Hepatocyte (in vitro differentiated cells): ENCODE data around the gene ZMIZ1. TPM values are rescaled to one million over a fixed set of nuclear protein-coding genes. Genes with fewer than 3 reads are reported as not detected.
A peak's percentile ranks its signal among the peaks of the same experiment; 100 is the strongest.

Experiments
- DNase-seq: peaks from one replicate; pipeline ENCODE4 v3.0.0-alpha.2; 2016; ENCODE audit warnings: low spot score
- H2AFZ ChIP-seq: fragments of 200-600 bp; sonication (generic); 2 replicates; pipeline ENCODE4 v1.6.0; 2016; ENCODE audit warnings: antibody characterized with exemption, mild to moderate bottlenecking
- H3K27ac ChIP-seq: fragments of 200-600 bp; sonication (generic); 2 replicates; pipeline ENCODE4 v1.5.1; 2016; ENCODE audit warnings: mild to moderate bottlenecking
- H3K27me3 ChIP-seq: fragments of 200-600 bp; sonication (generic); 2 replicates; pipeline ENCODE4 v1.6.1; 2016
- H3K36me3 ChIP-seq: fragments of 200-600 bp; sonication (generic); replicated peaks from 2 replicates; pipeline ENCODE4 v1.5.1; 2016; ENCODE audit warnings: low read depth; ENCODE audit not compliant: insufficient read depth
- H3K4me1 ChIP-seq: fragments of 200-600 bp; sonication (generic); 2 replicates; pipeline ENCODE4 v1.5.1; 2016; ENCODE audit warnings: mild to moderate bottlenecking, moderate library complexity; ENCODE audit not compliant: insufficient read depth
- H3K4me2 ChIP-seq: fragments of 200-600 bp; sonication (generic); 2 replicates; pipeline ENCODE4 v1.6.0; 2016
- H3K4me3 ChIP-seq: fragments of 200-600 bp; sonication (generic); 2 replicates; pipeline ENCODE4 v1.5.1; 2016; ENCODE audit warnings: mild to moderate bottlenecking
- H3K79me2 ChIP-seq: fragments of 200-600 bp; sonication (generic); 2 replicates; pipeline ENCODE4 v1.6.0; 2017; ENCODE audit warnings: mild to moderate bottlenecking
- H3K9me2 ChIP-seq: fragments of 200-600 bp; sonication (generic); replicated peaks from 2 replicates; pipeline ENCODE4 v1.6.0; 2017; ENCODE audit warnings: mild to moderate bottlenecking; ENCODE audit not compliant: insufficient read depth
- H3K9me3 ChIP-seq: fragments of 200-600 bp; sonication (generic); 2 replicates; pipeline ENCODE4 v1.5.1; 2016; ENCODE audit warnings: low read depth, mild to moderate bottlenecking
- H4K20me1 ChIP-seq: fragments of 200-600 bp; sonication (generic); 2 replicates; pipeline ENCODE4 v1.6.0; 2016; ENCODE audit warnings: mild to moderate bottlenecking; ENCODE audit not compliant: insufficient read depth, poor library complexity, severe bottlenecking
- CTCF ChIP-seq: fragments of 200-600 bp; sonication (generic); IDR thresholded peaks from 2 replicates; pipeline ENCODE4 v1.5.1; 2016; ENCODE audit warnings: antibody characterized with exemption, mild to moderate bottlenecking; ENCODE audit not compliant: poor library complexity
- EZH2 ChIP-seq: fragments of 200-600 bp; sonication (generic); IDR thresholded peaks from 2 replicates; pipeline ENCODE4 v1.6.1; 2016; ENCODE audit warnings: antibody characterized with exemption, mild to moderate bottlenecking, borderline replicate concordance
- EZH2phosphoT487 ChIP-seq: fragments of 200-600 bp; sonication (generic); IDR thresholded peaks from one replicate; pipeline ENCODE4 v1.6.1; 2018; ENCODE audit warnings: antibody characterized with exemption, mild to moderate bottlenecking, low read depth, moderate library complexity; ENCODE audit not compliant: unreplicated experiment, severe bottlenecking
- WGBS: methylation state at CpG from one replicate; pipeline ENCODE4 v1.1.6; 2016; ENCODE audit warnings: low lambda C conversion rate; ENCODE audit errors: missing lambda C conversion rate; 5-methylcytosine and 5-hydroxymethylcytosine counted together
- polyA plus RNA-seq: library from polyadenylated mRNA; unstranded; fragments of >200 nt; fragmentation: Nextera tagmentation; extraction: Ambion mirVana; gene quantifications from 2 replicates; pipeline ENCODE4 v1.2.1, GENCODE V29; 2016
- total RNA-seq: library from RNA; depleted of rRNA; stranded (reverse); fragments of >200 nt; gene quantifications from 2 replicates; pipeline ENCODE4 v1.2.3, GENCODE V29; 2014

Gene ZMIZ1
- total and polyA plus RNA-seq, 2 experiments from 2014 or later: 30.9 to 32.4 TPM

GRCh38 chr10:79219322-79219957 is 150.7 kb downstream of the ZMIZ1 start:
- peaks cover 42% of the 10 kb centered on the region for H3K4me1 ChIP-seq
- no peaks in the 10 kb centered on the region for H3K36me3 ChIP-seq
- no peaks in the 10 kb centered on the region for H3K9me3 ChIP-seq
- 95% methylated on average over 3 of the region's 3 CpGs for WGBS
- H4K20me1 ChIP-seq: peaks cover 10% of the 10 kb centered on the region
- no peaks in the 10 kb centered on the region for H3K27me3 ChIP-seq
- no peaks in the 10 kb centered on the region for H3K79me2 ChIP-seq
- no peak for DNase-seq
- no peak overlapping the region for H3K4me3 ChIP-seq
- H3K4me2 ChIP-seq: no peak overlapping the region
- TF ChIP-seq EZH2: no peak
- no peak for TF ChIP-seq EZH2phosphoT487
- TF ChIP-seq CTCF: no peak
- H3K9me2 ChIP-seq: no peaks in the 10 kb centered on the region
- no peak overlapping the region for H2AFZ ChIP-seq
- no peak overlapping the region for H3K27ac ChIP-seq

- TF ChIP-seq EZH2phosphoT487 (no peak), EZH2 (no peak), CTCF (no peak)
- peak overlapping the region; percentile 70 for H3K27ac ChIP-seq
- no peak for DNase-seq
- H3K4me2 ChIP-seq: peak overlapping the region; percentile 15
- peaks cover 47% of the 10 kb centered on the region for H3K4me1 ChIP-seq
- no peaks in the 10 kb centered on the region for H3K27me3 ChIP-seq
- H3K9me3 ChIP-seq: no peaks in the 10 kb centered on the region
- peaks cover 7% of the 10 kb centered on the region for H4K20me1 ChIP-seq
- H3K79me2 ChIP-seq: no peaks in the 10 kb centered on the region
- 75% methylated on average over 7 of the region's 7 CpGs for WGBS
- H3K4me3 ChIP-seq: no peak overlapping the region
- H3K36me3 ChIP-seq: no peaks in the 10 kb centered on the region
- no peak overlapping the region for H2AFZ ChIP-seq
- H3K9me2 ChIP-seq: no peaks in the 10 kb centered on the region
These were observed 151.5 kb downstream of the ZMIZ1 start for GRCh38 chr10:79220307-79220706.

DNA sequence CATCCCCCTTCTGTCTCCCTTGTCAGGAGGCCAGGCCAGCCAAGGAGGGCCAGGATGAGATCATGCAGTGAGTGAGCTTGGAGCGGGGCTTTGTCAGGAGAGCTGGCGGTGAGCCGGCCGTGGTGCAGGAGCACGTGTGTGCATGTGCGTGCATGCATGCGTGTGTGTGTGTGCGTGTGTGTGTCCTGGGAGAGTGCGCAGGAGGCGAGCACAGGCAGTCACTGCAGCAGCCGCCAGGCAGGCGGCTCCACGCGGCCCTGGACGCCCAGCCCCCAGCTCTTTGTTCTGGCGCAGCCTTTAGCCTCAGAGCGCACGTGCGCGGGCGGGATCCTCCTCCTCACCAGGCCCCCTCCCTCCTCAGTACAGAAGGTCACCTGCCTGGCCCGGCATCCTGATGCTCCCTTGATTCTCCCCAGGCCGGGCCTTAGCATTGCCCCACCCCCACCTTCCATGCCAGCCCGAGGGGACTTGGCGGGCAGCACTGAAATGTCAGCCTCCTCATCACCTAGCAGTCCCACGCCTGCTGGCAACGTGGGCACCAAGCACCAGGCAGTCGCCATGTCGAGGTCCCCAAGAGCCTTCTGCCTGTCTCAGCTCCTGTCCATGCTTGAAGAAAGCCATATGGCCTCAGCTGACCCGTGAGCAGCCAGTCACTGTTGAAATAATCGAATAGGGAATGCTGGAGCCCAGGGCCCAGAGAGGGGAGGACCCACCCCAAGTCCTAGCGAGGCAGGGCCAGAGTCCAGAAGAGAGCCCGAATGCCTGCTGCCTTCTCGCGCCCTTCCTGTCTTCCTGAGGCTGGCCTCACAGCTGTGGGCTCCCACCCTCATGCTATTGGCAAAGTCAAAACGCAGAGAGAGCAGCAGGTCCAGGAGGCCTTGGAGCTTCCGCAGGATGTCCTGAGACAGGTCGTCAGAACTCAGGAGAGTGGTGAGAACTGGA is 152.6 kb downstream of the ZMIZ1 start:
- 59% methylated on average over 38 of the region's 38 CpGs for WGBS
- H3K4me1 ChIP-seq: peaks cover 47% of the 10 kb centered on the region
- DNase-seq: peak; percentile 82

More for the DNA sequence above, 152.6 kb downstream of the ZMIZ1 start:
- Histone ChIP-seq H4K20me1 (peaks cover 7% of the 10 kb centered on the region), H3K27me3 (no peaks in the 10 kb centered on the region), H3K79me2 (no peaks in the 10 kb centered on the region), H3K36me3 (no peaks in the 10 kb centered on the region), H3K4me2 (peak overlapping the region; percentile 15), H3K4me3 (no peak overlapping the region), H3K9me3 (no peaks in the 10 kb centered on the region), H3K9me2 (no peaks in the 10 kb centered on the region), H2AFZ (no peak overlapping the region), H3K27ac (peak overlapping the region; percentile 73)
- TF ChIP-seq CTCF (no peak), EZH2phosphoT487 (no peak), EZH2 (no peak)
